Measurements from ENCODE around the gene KCNK18.

GRCh38 chr10:117254338-117254737 is 57.0 kb downstream of the KCNK18 start:
- no peak for TF ChIP-seq REST (IDR thresholded peaks at IDR 0.05; ENCODE audit: low read depth, low read length)
- TF ChIP-seq BRCA1 (IDR thresholded peaks at IDR 0.05; ENCODE audit: low read depth, low read length), result no peak

All from GM12878 (cell line).